Activated CD8-positive, alpha-beta memory T cell treated with anti-CD3 and anti-CD28 coated beads, Interleukin-2, amount 50 U/mL, for 1 hour (primary cell): ENCODE measurements around the gene TMPRSS6.

Source experiments
- DNase-seq: peaks from one replicate; pipeline ENCODE4 v3.0.0-alpha.2; 2020; ENCODE audit errors: extremely low read depth

TMPRSS6 gene

DNA sequence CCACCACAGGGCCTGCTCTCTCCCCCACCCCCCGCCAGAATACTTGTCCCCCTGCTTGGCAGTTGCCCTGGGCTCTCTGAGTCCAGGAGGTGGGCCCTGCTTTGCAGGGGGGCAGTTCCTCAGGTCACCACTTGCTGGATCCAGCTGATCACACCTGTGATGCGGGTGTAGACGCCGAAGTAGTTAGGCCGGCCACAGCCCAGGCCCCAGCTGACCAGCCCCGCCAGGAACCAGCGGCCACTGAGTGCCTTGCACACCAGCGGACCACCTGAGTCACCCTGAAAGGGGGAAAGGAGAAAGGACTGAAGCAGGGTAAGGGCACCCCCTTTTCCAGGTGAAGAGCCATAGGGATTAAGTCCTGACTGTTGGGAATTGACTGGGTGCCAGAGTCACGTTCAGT, 43.6 kb downstream of the TMPRSS6 start:
- no peak for DNase-seq

DNA sequence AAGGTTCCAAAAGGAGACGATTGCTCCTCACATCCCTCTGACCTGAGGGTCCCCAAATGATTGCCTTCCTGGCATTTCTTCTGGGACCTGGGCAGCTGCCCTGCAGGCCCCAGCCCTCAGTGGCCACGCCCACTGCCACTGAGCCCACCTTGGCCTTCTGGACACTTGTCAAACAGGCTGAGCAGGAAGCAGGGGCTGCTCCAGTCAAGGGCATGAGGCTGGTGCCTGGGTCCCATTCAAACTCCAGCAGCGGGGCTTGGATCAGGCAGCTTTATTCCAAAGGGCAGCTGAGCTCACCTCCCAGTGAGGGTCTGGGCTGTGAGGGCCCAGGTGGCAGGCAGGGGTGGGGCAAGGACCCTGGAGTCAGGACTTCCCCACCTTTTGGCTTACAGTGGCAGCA, 44.3 kb downstream of the TMPRSS6 start:
- no peak for DNase-seq

- DNase-seq: no peak
Observed at GRCh38 chr22:37064553-37064952, 45.0 kb downstream of the TMPRSS6 start.

DNA sequence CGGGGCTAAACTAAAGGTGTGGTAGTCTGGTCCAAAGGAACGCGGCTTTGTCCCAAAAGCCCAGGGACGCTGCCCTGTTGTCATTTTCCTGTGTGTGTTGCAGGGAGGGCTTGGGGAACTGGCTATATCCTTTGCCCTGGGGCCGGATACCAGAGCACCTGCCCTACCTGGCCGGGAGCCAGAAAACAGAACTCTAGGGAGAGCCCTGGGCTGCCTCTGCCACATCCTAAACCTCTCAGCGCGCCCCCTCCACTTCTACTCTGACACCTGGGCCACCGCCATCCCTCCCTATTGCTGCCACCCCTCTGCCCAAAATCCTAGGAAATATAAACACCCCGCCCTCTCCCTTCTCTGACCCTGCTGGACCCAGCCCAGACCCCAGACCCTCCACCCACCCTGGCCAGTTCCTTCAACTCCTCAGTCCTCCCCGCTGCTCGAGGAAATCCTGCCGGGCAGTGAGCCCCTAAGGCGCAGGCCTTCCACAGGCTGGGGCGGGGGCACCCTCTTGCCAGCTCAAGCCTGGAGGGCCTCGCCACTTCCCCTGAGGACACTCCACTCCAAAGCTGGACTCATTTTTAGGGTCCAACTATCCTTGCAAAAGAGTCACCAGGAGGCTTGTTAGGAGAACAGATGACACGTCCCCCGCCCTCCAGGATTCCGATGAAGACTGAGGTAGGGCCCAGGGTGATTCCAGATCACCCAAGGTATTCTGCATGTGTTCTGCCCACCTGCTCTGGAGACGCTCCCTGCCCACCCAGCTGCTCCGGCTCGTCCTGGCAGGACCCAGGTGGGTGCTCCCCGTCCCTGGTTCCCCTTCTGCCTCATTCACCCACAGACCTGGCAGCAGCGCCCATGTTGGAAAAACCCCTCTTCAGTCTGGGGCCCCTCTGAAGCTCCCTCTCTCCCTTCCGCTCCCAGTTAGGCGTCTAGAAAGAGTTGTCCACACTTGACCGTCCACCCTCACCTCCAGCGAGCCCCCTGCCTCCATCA, 45.8 kb downstream of the TMPRSS6 start:
- DNase-seq: no peak

- DNase-seq: no peak
Observed at GRCh38 chr22:37062702-37063381, 46.7 kb downstream of the TMPRSS6 start.

- no peak for DNase-seq
Observed at GRCh38 chr22:37062376-37062675, 47.2 kb downstream of the TMPRSS6 start.

DNA sequence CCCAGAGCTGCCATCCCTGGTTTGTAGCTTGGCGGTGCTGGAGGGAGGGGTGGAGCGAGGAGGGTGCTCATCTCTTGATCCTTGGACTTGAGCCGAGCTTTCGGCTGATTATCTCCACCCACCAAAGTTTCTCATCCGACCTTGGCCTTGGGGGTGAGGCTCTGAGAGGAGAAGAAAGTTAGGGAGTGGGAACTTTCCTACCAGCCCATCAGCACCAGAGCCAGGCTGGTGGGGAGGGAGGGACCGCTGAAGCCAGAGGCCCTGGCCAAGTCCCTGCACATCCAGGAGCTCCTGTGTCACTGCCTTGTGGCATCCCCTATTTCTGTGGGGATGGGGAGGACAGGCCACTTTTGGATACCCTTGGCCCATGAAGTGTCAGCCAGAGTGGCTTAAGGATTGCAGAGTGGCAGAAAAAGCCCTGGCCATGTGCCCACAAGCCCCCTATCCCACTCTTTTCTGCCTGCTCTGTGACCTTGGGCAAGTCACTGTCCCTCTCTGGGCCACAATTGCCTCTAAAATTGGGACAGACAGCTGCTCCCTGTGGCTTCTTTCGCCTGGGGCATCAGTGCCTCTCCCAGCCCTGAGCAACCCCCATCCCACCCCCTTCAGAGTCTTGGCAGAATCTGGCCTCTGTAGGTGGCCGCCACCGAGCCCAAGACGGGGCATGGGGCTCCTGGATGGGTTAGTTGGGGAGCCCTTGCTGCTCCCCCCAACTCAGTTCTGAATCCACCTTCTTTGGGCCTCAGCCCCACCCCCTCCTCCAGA, 47.7 kb downstream of the TMPRSS6 start:
- DNase-seq: no peak

GRCh38 chr22:37060801-37061610, 48.5 kb downstream of the TMPRSS6 start:
- no peak for DNase-seq

GRCh38 chr22:37059876-37060449, 49.5 kb downstream of the TMPRSS6 start:
- DNase-seq: no peak

DNA sequence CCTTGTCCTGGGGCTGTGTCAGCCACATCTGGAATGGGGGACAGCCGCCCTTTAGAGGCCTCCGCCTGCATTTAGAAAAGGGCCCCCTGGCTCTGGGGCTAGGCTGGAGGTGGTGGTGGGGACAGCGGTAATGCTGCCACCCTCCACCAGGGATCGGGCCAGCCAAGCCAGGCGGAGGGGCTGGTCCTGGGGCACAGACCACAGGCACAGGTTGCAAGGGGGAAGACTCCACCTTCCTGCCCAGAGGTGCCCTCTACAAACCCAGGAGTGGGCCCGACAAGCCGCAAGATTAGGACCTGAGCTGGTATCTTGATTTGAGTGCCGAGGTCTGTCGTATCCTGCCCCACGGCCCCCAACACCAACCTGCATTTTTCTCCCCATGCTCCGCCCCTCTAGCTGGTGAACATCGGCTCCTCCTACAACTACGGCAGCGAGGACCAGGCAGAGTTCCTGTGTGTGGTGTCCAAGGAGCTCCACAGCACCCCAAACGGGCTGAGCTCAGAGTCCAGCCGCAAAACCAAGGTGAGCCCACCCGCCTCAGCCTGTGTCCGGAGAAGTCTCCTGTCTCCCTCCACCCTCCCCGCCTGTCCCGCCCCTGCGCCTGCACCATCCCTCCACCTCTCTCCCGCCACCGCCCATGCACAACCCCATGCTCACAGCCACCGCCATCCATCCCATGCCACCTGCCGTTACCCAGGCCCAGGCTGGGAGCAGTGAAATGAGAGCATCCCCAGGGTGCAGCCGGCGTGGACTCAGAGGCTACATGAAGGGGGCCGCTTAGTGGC, 50.4 kb downstream of the TMPRSS6 start:
- DNase-seq: no peak

GRCh38 chr22:37057796-37058510, 51.6 kb downstream of the TMPRSS6 start:
- no peak for DNase-seq

- no peak for DNase-seq
Observed at GRCh38 chr22:37057226-37057625, 52.3 kb downstream of the TMPRSS6 start.

DNA sequence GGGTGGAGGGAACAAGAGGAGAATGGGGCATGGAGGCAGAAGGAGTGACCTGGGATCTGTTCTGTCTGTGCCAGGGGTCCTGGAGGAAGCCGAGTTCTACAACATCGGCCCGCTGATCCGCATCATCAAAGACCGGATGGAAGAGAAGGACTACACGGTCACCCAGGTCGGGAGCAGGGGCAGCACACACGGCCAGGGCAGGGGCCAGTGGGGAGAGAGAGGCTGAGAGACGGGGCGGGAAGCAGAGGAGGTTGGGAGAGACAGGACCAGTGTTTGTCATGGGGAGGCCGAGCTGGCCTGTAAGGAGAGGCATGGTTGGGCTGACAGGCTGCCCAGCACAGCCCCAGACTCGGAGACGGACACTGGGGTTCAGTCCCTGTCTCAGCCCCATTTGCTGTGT, 53.3 kb downstream of the TMPRSS6 start:
- no peak for DNase-seq

DNA sequence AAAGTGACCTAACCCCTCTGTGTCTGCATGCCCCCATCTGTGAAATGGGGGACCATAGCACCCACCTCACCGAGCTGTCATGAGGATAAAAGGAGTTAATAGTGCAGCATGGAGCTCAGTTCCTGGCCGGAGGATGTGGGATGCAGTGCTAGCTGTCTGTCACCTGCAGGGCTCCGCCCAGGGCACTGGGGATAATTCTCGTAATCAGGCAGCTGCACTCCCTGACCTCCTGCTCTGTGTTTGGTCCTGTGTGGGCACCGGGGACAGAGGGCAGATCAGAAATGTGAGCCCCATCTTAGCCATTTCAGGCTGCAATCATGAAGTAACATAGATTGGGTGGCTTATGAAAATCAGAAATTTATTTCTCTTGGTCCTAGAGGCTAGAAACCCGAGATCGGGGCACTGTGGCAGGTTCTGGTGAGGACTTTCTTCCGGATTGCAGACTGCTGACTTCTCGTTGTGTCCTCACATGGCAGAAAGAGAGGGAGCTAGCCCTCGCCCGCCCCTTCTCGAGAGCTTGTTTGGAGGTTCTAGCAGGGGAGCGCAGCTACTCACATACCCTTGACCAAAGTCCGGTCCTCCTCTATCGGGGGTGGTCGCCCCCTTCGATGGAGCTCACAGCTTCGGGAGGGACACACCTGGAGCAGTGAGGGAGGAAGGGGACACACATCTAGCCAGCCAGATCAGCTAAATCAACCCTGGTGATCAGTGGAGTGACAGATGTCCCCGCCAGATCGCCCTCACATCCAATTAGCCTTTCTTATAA, 54.7 kb downstream of the TMPRSS6 start:
- DNase-seq: no peak

DNA sequence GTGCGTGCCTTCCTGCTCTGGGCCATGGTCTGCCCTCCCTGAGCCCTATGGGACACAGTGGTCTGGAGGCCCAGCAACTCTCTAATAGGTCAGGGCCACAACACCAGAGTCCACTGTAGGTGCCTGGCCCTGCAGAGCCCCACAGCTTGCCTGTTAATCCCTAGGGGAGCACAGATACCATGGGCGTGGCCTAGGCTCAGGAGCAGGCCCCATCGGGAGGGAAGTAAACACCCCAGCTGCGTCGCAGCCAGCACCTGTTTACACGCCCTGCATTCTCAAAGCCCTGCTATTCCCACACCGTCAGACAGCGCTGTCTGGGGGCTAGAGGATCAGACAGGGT, 55.5 kb downstream of the TMPRSS6 start:
- DNase-seq: no peak

DNA sequence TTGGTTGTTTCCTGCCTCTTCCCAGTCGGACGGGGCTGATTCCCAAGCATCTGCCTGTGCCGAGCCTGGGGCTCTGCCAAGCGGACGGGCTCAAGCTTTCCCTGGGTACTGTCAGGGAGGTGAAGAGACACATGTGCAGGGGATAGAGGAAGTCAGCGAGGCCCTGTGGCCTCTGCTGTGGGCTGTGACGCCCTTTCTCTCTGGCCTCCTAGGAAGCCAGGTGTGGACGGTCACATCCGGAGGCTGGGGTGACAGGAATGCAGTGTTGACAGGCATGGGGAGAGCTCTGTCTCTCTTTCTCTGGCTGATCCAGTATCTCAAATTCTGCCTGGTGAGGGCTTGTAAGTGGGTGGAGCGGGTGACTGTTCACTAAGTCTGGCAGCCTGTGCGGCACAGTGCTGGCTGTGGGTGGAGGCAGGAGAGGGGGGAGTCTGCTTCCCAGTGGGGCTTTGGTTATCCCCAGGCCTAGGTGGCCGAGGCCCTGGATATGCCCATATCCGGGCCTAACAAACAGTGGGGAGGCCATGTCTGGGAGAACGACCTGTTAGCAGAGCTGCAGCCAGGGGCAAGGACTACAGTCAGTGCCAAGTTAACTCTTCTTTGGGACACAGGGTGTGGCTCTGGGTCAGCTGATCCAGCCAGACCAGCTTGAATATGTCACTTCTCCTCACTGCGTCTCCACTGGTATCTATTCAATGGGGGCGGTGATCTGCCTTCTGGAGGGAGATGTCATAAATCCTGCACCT, 56.0 kb downstream of the TMPRSS6 start:
- no peak for DNase-seq

- no peak for DNase-seq
Observed at GRCh38 chr22:37052386-37053309, 56.9 kb downstream of the TMPRSS6 start.
